ENCODE measurements around the gene RPS18.
"Not testable (repeated sequence)": the region's sequence is repeated elsewhere in the genome, so short reads cannot be mapped to it uniquely, and the experiment has no call there.

RPS18 gene

DNA sequence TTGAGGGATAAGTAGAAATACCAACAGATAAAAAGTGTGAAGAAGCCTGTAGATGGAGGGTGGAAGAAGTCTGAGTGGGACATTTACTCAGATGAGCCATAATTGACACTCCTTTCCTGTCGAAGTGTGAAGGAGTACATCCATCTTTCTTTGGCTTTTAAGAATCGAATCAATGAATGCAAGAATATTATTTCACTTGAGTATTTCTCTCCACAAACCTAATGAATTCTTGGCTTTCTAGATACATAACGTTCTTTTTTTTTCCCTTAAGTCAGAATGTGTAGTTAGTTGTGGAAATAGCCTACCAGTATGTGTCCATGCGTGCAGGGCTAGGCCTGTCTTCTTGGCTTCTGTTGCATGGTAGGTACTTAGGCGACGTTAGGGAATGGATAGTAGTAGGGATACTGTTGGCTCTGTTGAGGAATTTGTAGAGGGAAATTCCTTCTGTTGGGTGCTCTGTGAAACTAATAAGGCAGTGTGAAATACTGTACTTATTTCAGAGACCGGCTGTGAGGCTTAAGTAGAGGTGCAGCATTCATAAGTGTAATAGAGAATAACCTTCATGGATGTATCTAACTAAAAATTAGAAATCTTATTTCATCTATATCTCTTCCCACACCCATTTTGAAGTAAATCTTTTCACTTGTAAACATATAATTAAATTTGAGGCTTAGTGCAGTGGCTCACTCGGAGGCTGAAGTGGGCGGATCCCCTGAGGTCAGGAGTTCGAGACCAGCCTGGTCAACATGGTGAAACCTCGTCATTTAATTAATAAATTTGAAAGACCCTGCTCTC lies 1.5 kb downstream of the RPS18 start:
- no peak for DNase-seq

DNA sequence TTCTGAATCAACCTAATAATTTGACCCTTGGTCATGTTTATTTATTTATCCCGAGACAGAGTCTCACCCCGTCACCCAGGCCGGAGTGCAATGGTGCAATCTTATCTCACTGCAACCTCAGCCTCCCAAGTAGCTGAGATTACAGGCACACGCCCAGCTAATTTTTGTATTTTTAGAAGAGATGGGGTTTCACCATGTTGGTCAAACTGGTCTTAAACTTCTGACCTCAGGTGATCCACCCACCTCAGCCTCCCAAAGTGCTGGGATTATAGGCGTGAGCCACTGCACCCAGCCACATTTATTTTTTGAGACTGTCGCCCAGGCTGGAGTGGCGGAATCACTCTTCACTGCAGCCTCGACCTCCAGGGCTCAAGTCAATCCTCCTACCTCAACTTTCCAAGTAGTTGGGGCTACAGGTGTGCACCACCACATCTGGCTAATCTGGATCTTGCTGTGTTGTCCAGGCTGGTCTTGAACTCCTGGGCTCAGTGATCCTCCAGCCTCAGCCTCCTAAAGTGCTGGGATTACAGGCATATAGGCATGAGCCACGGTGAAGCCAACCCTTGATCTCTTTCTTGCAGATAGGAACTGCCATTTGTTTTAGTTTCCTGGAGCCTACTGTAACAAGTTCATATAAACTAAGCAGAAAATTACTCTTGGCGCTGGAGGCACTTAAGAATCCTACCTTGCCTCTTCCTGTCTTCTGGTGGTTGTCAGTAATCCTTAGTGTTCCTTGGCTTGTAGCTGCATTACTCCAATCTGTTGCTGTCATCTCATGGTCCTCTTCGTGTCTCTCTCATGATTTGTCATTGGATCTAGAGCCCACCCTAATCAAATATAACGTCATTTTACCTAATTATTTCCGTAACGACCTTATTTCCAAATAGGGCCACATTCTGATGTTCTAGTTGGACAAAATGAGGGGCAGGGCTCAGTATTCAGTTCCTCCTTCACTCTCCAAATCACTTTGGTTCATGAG lies 2.3 kb downstream of the RPS18 start:
- peak in 1 of 2 experiments; percentile 41 for DNase-seq

DNA sequence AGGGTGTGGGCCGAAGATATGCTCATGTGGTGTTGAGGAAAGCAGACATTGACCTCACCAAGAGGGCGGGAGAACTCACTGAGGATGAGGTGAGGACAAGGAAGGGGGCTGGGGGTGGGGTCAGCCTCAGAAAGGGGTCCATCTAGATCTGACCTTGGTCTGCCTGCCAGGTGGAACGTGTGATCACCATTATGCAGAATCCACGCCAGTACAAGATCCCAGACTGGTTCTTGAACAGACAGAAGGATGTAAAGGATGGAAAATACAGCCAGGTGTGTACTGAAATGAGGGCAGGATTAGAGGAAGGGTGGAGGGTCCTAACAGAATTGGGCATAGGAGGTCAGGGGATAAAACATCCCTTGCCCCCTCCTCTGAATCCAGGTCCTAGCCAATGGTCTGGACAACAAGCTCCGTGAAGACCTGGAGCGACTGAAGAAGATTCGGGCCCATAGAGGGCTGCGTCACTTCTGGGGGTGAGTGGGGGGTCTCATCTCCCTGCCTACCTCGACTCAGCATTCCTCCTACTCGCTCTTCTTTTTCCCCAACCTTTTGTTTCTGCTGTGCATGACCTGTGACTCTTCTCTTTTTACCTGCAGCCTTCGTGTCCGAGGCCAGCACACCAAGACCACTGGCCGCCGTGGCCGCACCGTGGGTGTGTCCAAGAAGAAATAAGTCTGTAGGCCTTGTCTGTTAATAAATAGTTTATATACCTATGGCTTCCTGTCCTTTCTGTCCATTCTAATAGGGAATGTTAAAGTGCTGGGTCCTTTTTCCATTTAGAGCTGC lies 4.1 kb downstream of the RPS18 start:
- DNase-seq = peak in 1 of 2 experiments; percentile 50

DNA sequence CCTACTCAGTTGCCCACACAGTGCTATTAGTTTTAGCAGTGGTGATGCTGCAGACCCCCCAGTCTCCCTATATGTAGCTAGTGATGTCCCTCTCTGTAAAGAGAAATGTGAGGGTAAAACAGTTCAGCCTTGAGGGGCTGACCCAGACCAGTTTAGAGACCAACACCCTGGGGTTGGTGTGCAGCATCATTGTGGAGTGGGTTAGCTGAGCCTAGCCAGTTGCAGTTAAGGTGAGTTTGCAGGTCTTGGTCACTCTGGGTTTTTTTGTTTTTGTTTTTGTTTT lies 4.6 kb downstream of the RPS18 start:
- no peak for DNase-seq

DNA sequence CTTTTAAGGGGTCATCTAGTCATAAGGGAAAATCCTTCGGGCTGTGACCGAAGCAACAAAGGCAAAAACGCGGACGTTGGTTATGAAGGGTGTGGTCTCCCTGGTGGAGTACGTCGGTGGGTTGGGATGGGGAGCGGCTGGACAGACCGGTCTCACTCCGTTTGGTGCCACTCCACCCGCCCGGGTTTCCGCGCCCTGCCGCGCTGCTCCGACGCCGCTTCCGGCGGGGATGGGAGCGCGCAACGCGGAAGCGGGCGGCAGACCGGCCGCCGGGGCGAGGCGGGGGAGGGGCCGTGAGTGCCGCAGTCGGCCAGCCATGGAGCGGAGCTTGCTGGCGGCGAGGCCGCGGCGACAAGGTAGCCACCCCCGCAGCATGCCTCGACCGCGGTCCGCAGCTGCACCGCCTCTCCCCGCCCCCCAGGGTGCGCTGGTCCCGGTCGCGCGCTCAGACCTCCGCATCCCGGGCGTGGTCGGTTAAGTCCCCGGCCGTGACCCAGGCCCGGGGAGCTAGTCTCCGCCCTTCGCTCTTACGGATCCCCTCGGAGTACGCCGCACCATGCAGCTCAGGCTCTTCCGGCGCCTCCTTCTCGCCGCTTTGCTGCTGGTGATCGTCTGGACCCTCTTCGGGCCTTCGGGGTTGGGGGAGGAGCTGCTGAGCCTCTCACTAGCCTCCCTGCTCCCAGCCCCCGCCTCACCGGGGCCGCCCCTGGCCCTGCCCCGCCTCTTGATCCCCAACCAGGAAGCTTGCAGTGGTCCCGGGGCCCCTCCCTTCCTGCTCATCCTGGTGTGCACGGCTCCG lies 5.2 kb downstream of the RPS18 start, which contains the start of gene B3GALT4:
TSS of gene B3GALT4 (plus strand) at position 260 of the 799 bp plus-strand sequence. CDS start at position 557, 297 bp downstream.
- peak; percentile 85 to 92 for DNase-seq

DNA sequence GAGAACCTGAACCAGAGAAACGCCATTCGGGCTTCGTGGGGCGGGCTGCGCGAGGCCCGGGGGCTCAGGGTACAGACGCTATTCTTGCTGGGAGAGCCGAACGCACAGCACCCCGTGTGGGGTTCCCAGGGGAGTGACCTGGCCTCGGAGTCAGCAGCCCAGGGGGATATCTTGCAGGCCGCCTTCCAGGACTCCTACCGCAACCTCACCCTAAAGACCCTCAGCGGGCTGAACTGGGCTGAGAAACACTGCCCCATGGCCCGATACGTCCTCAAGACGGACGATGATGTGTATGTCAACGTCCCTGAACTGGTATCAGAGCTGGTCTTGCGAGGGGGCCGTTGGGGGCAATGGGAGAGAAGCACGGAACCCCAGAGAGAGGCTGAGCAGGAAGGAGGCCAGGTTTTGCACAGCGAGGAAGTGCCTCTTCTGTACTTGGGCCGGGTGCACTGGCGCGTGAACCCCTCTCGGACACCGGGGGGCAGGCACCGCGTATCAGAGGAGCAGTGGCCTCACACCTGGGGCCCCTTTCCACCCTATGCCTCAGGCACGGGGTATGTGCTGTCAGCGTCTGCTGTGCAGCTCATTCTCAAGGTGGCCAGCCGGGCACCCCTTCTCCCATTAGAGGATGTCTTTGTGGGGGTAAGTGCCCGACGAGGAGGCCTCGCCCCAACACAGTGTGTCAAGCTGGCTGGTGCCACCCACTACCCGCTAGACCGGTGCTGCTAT lies 6.0 kb downstream of the RPS18 start:
- peak; percentile 60 for DNase-seq

DNA sequence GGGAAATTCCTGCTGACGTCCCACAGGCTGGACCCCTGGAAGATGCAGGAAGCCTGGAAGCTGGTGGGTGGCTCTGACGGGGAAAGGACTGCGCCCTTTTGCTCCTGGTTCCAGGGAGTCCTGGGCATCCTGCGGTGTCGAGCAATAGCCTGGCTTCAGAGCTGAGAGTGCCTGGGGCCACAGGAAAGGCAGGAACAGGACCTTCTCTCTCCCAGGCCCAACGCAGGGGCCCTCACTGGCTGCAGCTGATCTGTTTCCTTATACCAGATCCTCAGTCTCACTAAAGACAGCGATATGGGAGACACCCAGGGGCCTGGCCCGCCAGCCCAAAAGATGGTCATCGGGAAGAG lies 6.5 kb downstream of the RPS18 start:
- no peak for DNase-seq

DNA sequence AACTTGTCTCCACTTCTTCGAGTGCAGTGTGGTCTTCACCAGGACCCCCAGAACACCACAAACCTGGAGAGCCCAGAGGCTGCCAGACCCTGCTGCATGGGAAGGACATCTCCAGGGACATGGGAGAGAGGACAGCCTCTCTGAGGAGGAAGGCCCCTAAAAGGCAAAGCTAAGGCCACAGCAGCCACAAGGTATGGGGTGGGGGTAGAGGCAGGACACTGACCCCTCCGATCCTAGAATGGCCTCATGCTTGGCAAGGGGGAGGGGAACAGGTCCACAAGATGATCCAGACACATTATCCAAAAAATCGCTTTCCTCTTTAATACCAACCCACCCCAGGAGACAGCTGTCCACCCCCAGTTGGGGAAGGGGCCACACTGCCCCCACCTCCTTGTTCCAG lies 6.9 kb downstream of the RPS18 start:
- no peak for DNase-seq

DNA sequence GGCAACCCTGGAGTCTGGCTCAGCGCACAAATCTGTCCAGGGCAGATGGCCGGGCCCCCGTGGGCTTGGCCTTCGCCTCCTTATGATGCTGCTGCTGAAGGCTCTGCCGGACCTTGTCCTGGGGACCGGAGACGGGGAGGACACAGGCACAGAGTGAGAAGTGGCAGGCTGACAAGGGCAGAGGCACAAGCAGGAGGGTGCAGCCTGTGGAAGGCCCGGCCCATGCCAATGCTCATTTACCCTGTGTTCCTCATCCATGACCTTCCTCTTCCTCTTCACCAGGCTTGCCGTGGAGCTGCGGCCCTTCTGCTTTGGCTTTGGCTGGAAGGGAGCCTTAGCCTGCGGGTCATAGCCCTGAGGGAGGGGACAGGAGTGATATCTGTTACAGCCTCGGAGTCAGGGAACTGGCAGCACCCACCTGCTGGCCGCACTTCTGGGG lies 7.4 kb downstream of the RPS18 start:
- DNase-seq = no peak

DNA sequence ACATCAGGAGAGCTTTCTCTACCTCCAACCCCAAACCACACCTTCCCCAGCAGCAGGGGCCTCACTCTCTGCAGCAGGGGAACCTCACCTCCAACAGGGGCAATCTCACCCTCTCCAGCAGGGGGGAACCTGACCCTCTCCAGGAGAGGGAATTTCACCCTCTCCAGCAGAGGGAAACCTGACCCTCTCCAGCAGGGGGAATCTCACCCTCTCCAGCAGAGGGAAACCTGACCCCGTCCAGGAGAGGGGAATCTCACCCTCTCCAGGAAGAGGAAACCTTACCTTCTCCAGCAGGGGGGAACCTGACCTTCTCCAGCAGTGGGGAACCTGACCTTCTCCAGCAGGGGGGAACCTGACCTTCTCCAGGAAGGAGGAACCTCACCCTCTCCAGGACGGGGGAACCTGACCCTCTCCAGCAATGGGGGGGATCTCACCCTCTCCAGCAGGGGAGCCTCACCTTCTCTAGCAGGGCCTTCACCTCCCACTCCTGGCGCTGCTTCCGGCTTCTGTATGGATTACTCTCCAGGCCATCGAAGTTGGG lies 8.2 kb downstream of the RPS18 start:
- no peak for DNase-seq

DNA sequence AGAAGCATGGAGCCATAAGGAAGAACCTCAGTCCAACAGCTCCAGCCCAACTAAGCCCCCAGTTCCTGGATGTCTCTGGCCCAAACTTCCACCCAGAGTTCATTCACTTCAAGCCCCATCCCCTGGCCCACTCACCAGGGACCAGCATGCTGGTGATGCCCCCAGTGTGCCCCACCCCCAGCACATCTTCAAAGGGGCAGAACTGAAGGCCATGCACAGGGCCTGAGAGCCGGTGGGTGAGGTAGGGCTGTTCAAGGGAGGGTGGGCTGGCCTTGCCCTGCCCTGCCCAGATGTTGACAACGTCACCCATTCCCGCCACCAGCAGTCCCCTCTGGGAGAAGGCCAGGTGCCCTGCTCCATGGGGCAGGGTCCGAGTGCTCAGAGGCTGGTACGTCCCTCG lies 8.7 kb downstream of the RPS18 start:
- DNase-seq = no peak

DNA sequence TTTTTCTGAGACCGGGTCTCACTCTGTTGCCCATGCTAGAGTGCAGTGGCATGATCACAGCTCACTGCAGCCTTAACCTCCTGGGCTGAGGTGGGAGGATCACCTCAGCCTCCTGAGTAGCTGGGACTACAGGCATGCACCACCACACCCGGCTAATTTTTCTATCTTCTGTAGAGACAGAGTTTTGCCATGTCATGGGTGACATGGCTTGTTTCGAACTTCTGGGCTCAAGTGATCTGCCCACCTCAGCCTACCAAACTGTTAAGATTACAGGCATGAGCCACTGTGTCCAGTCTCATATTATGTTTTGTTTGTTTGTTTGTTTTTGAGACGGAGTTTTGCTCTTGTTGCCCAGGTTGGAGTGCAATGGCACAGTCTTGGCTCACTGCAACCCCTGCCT lies 13.3 kb downstream of the RPS18 start:
- DNase-seq = not testable (repeated sequence)

DNA sequence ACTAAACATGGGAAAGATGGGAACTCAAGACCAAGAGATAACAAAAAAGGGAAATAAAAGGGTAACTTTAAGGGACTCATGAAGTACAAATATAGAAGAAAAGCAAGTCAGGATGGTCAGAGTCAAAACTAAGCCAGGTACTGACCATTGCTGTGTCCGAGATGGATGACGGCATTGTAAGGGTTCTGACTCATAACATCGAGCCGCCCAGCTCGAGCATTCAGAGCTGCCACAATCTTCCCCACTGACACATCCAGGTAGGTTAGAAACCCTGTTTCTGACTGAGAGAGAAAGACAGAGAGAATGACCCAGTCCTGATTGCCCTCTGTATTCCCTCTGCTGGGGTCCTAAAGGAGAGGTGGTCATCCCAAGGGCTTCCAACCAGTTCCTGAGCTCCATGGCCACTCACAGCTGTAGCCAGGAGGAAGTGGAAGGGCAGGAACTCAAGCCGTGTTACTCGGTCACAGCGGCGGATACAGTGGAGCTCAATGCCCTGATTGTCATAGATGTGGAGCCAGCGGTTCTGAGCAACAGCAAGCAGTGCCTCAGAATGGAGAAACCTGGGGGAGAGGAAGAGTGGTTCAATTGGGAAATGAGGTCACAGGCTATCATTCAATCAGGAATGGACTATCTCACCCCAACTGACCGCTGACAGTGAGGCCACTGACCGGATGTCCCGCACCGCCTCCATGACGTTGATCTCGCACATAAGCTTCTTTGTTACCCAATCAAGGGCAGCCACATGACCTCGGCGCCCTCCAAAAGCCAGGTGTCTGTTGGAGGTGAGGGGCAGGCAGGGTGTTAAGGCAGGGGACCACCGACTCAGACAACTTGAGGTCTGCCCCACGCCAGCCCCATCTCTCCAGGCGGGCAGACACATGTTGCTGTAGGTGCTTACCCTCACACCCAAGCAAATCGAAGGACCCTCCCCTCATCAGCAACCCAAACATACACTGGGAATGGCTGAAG lies 15.4 kb downstream of the RPS18 start:
- no peak for DNase-seq

DNA sequence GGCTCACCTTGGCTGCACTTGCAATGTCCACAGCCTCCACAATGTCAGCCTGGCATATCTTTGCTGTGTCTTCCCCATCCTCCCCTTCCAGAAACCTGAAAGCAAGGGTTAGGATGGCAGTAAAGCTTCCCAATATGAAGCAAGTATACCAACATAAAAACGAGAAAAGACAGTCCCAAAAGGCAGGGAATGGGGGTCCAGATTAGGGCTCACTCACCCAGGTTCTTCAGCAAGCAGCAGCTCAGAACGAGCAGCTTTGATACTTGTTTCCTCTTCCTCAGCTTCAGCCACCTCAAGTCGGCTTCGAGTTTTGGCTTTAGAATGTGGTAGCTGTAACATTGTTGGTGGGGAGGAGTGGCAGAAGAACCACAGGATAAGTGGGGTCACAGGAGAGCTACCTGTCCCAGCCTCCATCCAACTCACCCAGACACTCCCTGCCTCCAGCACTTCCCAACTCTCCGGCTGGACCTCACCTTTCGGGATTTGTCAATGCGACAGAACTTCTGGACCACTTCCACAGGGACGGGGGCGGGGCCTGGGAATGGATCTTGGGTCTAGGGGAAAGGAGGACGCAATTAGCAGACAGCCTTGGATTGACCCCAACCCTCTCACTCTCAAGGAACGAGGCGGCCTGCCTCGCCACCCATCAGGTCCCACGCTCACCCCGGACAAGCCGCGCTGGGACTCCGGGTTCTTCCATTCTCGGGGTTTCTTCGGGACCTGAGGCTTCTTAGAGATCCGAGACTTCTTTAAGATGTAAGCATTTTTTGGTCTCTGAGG lies 16.5 kb downstream of the RPS18 start:
- DNase-seq = no peak

DNA sequence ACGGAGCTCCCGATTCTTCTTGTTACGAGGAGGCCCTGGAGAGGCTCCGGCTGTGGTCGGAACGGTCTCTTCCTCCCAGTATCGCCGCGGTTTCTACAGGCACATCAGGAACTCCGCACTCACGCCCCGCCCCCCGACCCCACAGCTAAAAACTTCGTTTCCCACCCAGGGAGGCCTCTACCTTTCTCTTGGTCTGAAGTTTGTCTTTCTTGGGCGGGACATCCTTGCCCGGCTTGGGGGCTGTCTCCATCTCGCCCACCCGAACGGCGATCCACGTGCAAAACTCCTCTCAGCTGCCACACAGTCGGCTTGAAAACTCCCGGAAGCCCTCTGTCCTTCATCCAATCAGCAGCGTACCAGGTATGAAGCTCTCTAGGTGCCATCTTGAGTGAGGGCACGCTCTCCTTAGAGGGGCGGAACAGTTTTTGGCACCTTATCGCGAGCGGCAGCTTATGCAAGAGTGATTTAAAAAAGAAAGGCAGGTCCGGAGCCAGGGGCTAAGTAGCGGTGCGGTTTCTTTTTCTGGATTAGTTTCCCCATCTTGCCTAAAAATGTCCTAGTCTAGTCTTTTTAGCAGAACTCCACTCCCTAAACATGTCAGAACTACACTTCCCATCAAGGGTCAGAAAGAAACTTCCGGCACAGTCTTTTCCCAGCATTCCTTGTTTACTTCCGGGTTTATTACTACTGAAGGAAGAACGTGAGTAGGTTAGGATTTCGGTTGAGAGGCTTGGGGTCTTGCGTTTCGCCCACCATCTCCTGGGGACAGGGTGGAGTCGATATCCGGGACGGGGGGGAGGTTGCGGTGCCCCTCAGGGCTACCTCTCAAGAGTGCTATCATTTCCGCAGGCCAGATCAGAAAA lies 17.3 kb downstream of the RPS18 start, which contains the start of the genes PFDN6 and WDR46:
TSS of gene PFDN6 (plus strand) at position 681 of the 863 bp plus-strand sequence. CDS start 256 bp downstream, outside the sequence.
TSS of gene WDR46 (minus strand) at position 319 of the 863 bp plus-strand sequence. CDS start at position 250, 69 bp downstream.
- peak; percentile 86 to 87 for DNase-seq

DNA sequence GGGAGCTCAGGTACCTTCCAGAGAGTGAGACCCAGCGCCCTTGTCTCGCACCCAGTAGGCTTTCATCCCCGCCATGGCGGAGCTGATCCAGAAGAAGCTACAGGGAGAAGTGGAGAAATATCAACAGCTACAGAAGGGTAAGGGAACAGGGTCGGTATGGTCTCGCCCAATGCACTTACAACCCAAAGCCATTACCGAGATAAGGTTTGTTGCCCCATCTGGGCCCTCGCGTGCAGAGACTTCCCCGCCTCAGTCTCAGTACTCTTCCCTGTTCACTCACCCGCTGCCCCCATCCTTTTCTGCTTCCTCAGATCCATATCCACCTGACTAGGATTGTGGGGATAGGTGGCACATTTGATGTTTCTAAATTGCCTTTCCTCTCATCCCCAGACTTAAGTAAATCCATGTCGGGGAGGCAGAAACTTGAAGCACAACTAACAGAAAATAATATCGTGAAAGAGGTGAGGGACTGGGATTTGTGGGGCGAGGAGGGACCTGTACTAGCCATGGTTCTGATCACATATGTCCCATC lies 18.0 kb downstream of the RPS18 start:
- no peak for DNase-seq

DNA sequence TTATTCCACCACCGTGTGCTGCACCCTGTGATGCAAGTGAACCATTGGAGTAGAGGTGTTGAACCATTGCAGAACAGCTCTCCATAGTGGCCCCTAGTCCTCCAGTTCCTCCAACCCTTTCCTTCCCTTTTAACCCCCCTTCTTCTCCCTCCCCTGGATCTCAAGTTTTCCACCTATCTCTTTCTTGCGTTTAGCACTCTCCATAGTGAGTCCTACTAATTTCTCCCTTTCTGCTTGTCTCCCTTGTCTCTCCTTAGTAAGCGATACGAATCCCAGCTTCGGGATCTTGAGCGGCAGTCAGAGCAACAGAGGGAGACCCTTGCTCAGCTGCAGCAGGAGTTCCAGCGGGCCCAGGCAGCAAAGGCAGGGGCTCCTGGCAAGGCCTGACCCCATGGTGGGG lies 18.6 kb downstream of the RPS18 start:
- DNase-seq = no peak
